ENCODE data around the gene CD81.

CD81 gene

GRCh38 chr11:2383852-2384804 is 7.0 kb downstream of the CD81 start:
- no peak overlapping the region for H3K27ac ChIP-seq
- TF ChIP-seq, protein P1, sequence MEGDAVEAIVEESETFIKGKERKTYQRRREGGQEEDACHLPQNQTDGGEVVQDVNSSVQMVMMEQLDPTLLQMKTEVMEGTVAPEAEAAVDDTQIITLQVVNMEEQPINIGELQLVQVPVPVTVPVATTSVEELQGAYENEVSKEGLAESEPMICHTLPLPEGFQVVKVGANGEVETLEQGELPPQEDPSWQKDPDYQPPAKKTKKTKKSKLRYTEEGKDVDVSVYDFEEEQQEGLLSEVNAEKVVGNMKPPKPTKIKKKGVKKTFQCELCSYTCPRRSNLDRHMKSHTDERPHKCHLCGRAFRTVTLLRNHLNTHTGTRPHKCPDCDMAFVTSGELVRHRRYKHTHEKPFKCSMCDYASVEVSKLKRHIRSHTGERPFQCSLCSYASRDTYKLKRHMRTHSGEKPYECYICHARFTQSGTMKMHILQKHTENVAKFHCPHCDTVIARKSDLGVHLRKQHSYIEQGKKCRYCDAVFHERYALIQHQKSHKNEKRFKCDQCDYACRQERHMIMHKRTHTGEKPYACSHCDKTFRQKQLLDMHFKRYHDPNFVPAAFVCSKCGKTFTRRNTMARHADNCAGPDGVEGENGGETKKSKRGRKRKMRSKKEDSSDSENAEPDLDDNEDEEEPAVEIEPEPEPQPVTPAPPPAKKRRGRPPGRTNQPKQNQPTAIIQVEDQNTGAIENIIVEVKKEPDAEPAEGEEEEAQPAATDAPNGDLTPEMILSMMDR (IDR thresholded peaks at IDR 0.05), result no peak
- TF ChIP-seq ZFX (IDR thresholded peaks at IDR 0.05; ENCODE audit: borderline replicate concordance), result no peak

- no peak overlapping the region for H3K27ac ChIP-seq
- TF ChIP-seq, protein P1 (IDR thresholded peaks at IDR 0.05), result no peak
- TF ChIP-seq ZFX (IDR thresholded peaks at IDR 0.05; ENCODE audit: borderline replicate concordance), result no peak
Measured at GRCh38 chr11:2385156-2386151, 8.3 kb downstream of the CD81 start.

DNA sequence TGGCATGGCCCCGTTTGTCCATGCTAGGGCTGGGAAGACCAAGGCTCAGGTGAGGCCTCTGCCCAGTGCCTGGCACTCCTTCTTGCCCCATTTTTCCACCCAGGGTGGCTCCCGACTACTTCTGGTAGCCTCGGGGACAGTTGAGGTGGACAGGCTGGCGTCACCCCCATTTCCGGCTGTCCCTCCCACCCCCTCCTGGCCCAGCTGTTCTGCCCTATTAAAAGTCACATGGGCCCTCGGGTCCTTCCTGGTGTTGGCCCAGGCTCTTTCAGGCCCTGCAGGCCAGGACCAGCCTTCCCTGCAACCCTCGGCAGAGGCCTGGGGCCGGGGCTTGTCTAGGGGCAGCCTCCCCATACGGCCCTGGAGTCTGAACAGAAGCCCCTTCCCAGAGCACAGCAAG is 9.5 kb downstream of the CD81 start:
- no peak overlapping the region for H3K27ac ChIP-seq

GRCh38 chr11:2387266-2387987 is 10.3 kb downstream of the CD81 start:
- TF ChIP-seq, protein P1 (IDR thresholded peaks at IDR 0.05), result no peak
- TF ChIP-seq ZFX (IDR thresholded peaks at IDR 0.05; ENCODE audit: borderline replicate concordance), result no peak
- H3K27ac ChIP-seq, result no peak overlapping the region

More for the DNA sequence above, 9.5 kb downstream of the CD81 start:
- TF ChIP-seq, protein P1 (IDR thresholded peaks at IDR 0.05), result no peak
- no peak for TF ChIP-seq ZFX (IDR thresholded peaks at IDR 0.05; ENCODE audit: borderline replicate concordance)

- no peak overlapping the region for H3K27ac ChIP-seq
- no peak for TF ChIP-seq ZFX (IDR thresholded peaks at IDR 0.05; ENCODE audit: borderline replicate concordance)
- TF ChIP-seq, protein P1 (IDR thresholded peaks at IDR 0.05), result no peak
Measured at GRCh38 chr11:2388431-2389376, 11.6 kb downstream of the CD81 start.

Measured in 22Rv1 (cell line).